Measurements from ENCODE around the gene CAPN10.

DNA sequence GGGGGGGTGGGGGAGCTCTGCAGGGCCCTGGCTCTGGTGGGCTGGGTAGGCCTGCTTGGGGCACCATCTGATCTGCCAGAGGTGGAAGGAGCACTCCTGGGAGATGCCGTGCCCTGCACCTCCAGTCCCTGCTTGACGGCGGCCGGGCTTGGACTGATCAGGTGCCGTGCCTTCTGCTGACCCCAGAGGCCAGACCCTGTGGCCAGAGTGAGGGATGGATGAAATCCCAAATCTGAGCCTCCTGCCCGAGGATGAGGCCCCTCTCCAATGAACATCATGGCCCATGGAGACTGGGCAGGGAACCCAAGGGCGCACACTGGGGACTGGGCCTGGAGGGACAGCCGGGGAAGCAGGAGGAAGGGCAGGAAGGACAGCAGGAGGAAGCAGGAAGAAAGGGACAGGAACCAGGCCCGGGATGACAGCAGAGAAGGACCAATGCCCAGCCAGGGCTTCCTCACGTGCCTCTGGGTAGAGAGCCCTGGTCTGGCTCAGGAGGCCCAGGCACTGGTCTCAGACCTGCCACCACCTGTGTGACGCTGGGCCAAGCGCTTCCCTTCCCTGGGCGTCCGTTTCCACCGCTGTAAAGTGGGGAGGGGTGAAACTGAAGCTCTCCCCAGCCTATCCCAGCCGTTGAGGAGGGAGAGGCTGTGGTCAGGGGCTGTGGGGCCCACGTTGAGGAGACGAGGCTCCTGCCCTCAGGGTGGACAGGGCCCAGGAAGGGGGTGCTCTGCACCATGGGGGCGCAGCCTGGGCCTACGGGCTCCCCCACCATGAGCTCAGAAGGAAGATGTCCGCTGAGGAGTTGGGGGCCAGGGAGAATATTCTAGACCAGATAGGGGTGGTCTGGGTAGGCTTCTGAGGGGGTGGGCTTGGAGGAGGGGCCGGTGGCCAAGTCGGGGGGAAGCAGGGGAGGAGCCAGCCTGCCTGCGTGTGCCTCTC, 37.7 kb downstream of the CAPN10 start:
- TF ChIP-seq, protein P1, sequence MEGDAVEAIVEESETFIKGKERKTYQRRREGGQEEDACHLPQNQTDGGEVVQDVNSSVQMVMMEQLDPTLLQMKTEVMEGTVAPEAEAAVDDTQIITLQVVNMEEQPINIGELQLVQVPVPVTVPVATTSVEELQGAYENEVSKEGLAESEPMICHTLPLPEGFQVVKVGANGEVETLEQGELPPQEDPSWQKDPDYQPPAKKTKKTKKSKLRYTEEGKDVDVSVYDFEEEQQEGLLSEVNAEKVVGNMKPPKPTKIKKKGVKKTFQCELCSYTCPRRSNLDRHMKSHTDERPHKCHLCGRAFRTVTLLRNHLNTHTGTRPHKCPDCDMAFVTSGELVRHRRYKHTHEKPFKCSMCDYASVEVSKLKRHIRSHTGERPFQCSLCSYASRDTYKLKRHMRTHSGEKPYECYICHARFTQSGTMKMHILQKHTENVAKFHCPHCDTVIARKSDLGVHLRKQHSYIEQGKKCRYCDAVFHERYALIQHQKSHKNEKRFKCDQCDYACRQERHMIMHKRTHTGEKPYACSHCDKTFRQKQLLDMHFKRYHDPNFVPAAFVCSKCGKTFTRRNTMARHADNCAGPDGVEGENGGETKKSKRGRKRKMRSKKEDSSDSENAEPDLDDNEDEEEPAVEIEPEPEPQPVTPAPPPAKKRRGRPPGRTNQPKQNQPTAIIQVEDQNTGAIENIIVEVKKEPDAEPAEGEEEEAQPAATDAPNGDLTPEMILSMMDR (IDR thresholded peaks at IDR 0.05) = no peak
- TF ChIP-seq POLR2A (IDR thresholded peaks at IDR 0.05) = no peak
